Duodenal mucosa (tissue), 2 donors: ENCODE data around the gene RAD51.

Experiments
- H3K27ac ChIP-seq: one replicate; pipeline ENCODE4 v1.7.0; 2013; ENCODE audit warnings: low read depth, low read length
- H3K27me3 ChIP-seq, 2 donors: one replicate each; pipeline ENCODE4 v1.7.0; 2013; ENCODE audit warnings: low read length in 2 of 2, control low read depth in 1 of 2; ENCODE audit not compliant: insufficient read depth in 2 of 2, control insufficient read depth in 1 of 2
- H3K36me3 ChIP-seq, 2 donors: one replicate each; pipeline ENCODE4 v1.7.0; 2013; ENCODE audit warnings: low read length in 2 of 2, control low read depth in 1 of 2; ENCODE audit not compliant: insufficient read depth in 2 of 2, control insufficient read depth in 1 of 2
- H3K4me1 ChIP-seq, 2 donors: one replicate each; pipeline ENCODE4 v1.7.0; 2013; ENCODE audit warnings: low read length in 2 of 2, control low read depth in 1 of 2; ENCODE audit not compliant: insufficient read depth in 2 of 2, control insufficient read depth in 1 of 2
- H3K4me3 ChIP-seq, 2 donors: one replicate each; pipeline ENCODE4 v1.7.0; 2013; ENCODE audit warnings: low read length in 2 of 2, low read depth in 1 of 2
- H3K9ac ChIP-seq, 2 donors: one replicate each; pipeline ENCODE4 v1.7.0; 2013; ENCODE audit warnings: low read length in 2 of 2, low read depth in 1 of 2
- H3K9me3 ChIP-seq, 2 donors: one replicate each; pipeline ENCODE4 v1.7.0; 2013; ENCODE audit warnings: low read length in 2 of 2, control low read depth in 1 of 2; ENCODE audit not compliant: control insufficient read depth in 1 of 2

The RAD51 gene

GRCh38 chr15:40743921-40744814, 49.2 kb downstream of the RAD51 start:
- H3K36me3 ChIP-seq, result peaks cover 21 to 57% of the 10 kb centered on the region in 2 donors
- no peaks in the 10 kb centered on the region for H3K27me3 ChIP-seq
- no peaks in the 10 kb centered on the region for H3K9me3 ChIP-seq
- peaks cover 21 to 33% of the 10 kb centered on the region in 2 donors for H3K4me1 ChIP-seq
- peak overlapping the region; percentile 17 for H3K27ac ChIP-seq
- no peak overlapping the region for H3K9ac ChIP-seq
- no peak overlapping the region for H3K4me3 ChIP-seq

GRCh38 chr15:40744815-40745152, 49.8 kb downstream of the RAD51 start:
- peaks cover 15 to 56% of the 10 kb centered on the region in 2 donors for H3K36me3 ChIP-seq

GRCh38 chr15:40746916-40747418, 52.0 kb downstream of the RAD51 start:
- H3K4me3 ChIP-seq, result no peak overlapping the region
- no peaks in the 10 kb centered on the region for H3K9me3 ChIP-seq
- H3K9ac ChIP-seq, result no peak overlapping the region
- peaks cover 38 to 53% of the 10 kb centered on the region in 2 donors for H3K4me1 ChIP-seq
- H3K36me3 ChIP-seq, result peaks cover 17 to 56% of the 10 kb centered on the region in 2 donors
- H3K27ac ChIP-seq, result no peak overlapping the region
- H3K27me3 ChIP-seq, result no peaks in the 10 kb centered on the region

More at GRCh38 chr15:40744815-40745152, 49.8 kb downstream of the RAD51 start:
- no peaks in the 10 kb centered on the region for H3K27me3 ChIP-seq
- H3K9ac ChIP-seq, result no peak overlapping the region
- H3K4me3 ChIP-seq, result no peak overlapping the region
- H3K27ac ChIP-seq, result no peak overlapping the region
- peaks cover 21 to 33% of the 10 kb centered on the region in 2 donors for H3K4me1 ChIP-seq
- no peaks in the 10 kb centered on the region for H3K9me3 ChIP-seq

GRCh38 chr15:40747685-40748631, 53.0 kb downstream of the RAD51 start:
- no peaks in the 10 kb centered on the region for H3K9me3 ChIP-seq
- H3K36me3 ChIP-seq, result peaks cover 13 to 50% of the 10 kb centered on the region in 2 donors
- H3K4me3 ChIP-seq, result no peak overlapping the region
- no peak overlapping the region for H3K27ac ChIP-seq
- H3K27me3 ChIP-seq, result no peaks in the 10 kb centered on the region
- H3K4me1 ChIP-seq, result peaks cover 48 to 55% of the 10 kb centered on the region in 2 donors
- peak overlapping the region in 1 of 2 donors; percentile 9 for H3K9ac ChIP-seq

GRCh38 chr15:40749151-40749630, 54.2 kb downstream of the RAD51 start:
- Histone ChIP-seq H3K27me3 (no peaks in the 10 kb centered on the region), H3K9ac (no peak overlapping the region), H3K4me3 (no peak overlapping the region), H3K27ac (no peak overlapping the region), H3K9me3 (no peaks in the 10 kb centered on the region), H3K4me1 (peaks cover 49 to 51% of the 10 kb centered on the region in 2 donors), H3K36me3 (peaks cover 8 to 39% of the 10 kb centered on the region in 2 donors)

- H3K4me1 ChIP-seq, result peaks cover 46 to 55% of the 10 kb centered on the region in 2 donors
- H3K9ac ChIP-seq, result peak overlapping the region in 1 of 2 donors; percentile 38
- no peaks in the 10 kb centered on the region for H3K27me3 ChIP-seq
- H3K4me3 ChIP-seq, result peak overlapping the region in 1 of 2 donors; percentile 17
- H3K27ac ChIP-seq, result no peak overlapping the region
- no peaks in the 10 kb centered on the region for H3K9me3 ChIP-seq
- peaks cover 7 to 27% of the 10 kb centered on the region in 2 donors for H3K36me3 ChIP-seq
These were observed 55.9 kb downstream of the RAD51 start for GRCh38 chr15:40750885-40751284.

- Histone ChIP-seq H3K9me3 (no peaks in the 10 kb centered on the region), H3K4me1 (peaks cover 44 to 53% of the 10 kb centered on the region in 2 donors), H3K27ac (no peak overlapping the region), H3K36me3 (peaks cover 7 to 26% of the 10 kb centered on the region in 2 donors), H3K4me3 (peak overlapping the region in 1 of 2 donors; percentile 24), H3K9ac (peak overlapping the region in 1 of 2 donors; percentile 10), H3K27me3 (no peaks in the 10 kb centered on the region)
These were observed 56.8 kb downstream of the RAD51 start for GRCh38 chr15:40751745-40752144.

GRCh38 chr15:40754574-40754882, 59.6 kb downstream of the RAD51 start:
- no peaks in the 10 kb centered on the region for H3K9me3 ChIP-seq
- H3K27ac ChIP-seq, result peak overlapping the region; percentile 61
- peaks cover 5 to 19% of the 10 kb centered on the region in 2 donors for H3K36me3 ChIP-seq
- H3K27me3 ChIP-seq, result no peaks in the 10 kb centered on the region
- H3K9ac ChIP-seq, result peak overlapping the region; percentile 61 to 81
- H3K4me1 ChIP-seq, result peaks cover 28 to 38% of the 10 kb centered on the region in 2 donors
- peak overlapping the region; percentile 78 to 95 for H3K4me3 ChIP-seq

- Histone ChIP-seq H3K9ac (peak within 1 kb of the TSS; percentile 81 to 92), H3K4me3 (peak within 1 kb of the TSS; percentile 78 to 95), H3K9me3 (no peaks in the 10 kb centered on the region), H3K4me1 (peaks cover 28 to 35% of the 10 kb centered on the region in 2 donors), H3K36me3 (peaks cover 5 to 17% of the 10 kb centered on the region in 2 donors), H3K27ac (peak within 1 kb of the TSS; percentile 61), H3K27me3 (peaks cover 0 to 1% of the 10 kb centered on the region in 2 donors)
These were observed 60.2 kb downstream of the RAD51 start, which contains the start of gene RMDN3 for GRCh38 chr15:40754883-40755811. TSS of gene RMDN3 (minus strand) at chr15:40755254. CDS start at chr15:40754783, 471 bp downstream.
